CMK (cell line): ENCODE measurements around the gene RB1.

Source experiments
- DNase-seq: peaks from one replicate; pipeline ENCODE4 v3.0.0-alpha.2; 2010; ENCODE audit warnings: low read depth

RB1 gene

GRCh38 chr13:48303359-48304142, at the start of gene RB1:
RB1 (plus strand) TSS chr13:48303751; CDS start chr13:48303913, 162 bp downstream.
- DNase-seq, result peak; percentile 49

- DNase-seq, result no peak
Measured at GRCh38 chr13:48253849-48254248, 49.7 kb upstream of the RB1 start.

- DNase-seq, result no peak
Measured at GRCh38 chr13:48255090-48255489, 48.5 kb upstream of the RB1 start.

- no peak for DNase-seq
Measured at GRCh38 chr13:48255954-48256353, 47.6 kb upstream of the RB1 start.

- DNase-seq, result no peak
Measured at GRCh38 chr13:48258002-48258401, 45.5 kb upstream of the RB1 start.

- DNase-seq, result no peak
Measured at GRCh38 chr13:48258430-48258829, 45.1 kb upstream of the RB1 start.

- DNase-seq, result no peak
Measured at GRCh38 chr13:48260970-48261369, 42.6 kb upstream of the RB1 start.

GRCh38 chr13:48263196-48263595, 40.4 kb upstream of the RB1 start:
- DNase-seq, result no peak

- DNase-seq, result no peak
Measured at GRCh38 chr13:48264058-48264457, 39.5 kb upstream of the RB1 start.

GRCh38 chr13:48265217-48265815, 38.2 kb upstream of the RB1 start:
- DNase-seq, result no peak

GRCh38 chr13:48266150-48266549, 37.4 kb upstream of the RB1 start:
- no peak for DNase-seq

- no peak for DNase-seq
Measured at GRCh38 chr13:48266701-48267639, 36.6 kb upstream of the RB1 start.

GRCh38 chr13:48268019-48268418, 35.5 kb upstream of the RB1 start:
- no peak for DNase-seq

- no peak for DNase-seq
Measured at GRCh38 chr13:48273346-48273745, 30.2 kb upstream of the RB1 start.

GRCh38 chr13:48275507-48275906, 28.0 kb upstream of the RB1 start:
- no peak for DNase-seq

- DNase-seq, result no peak
Measured at GRCh38 chr13:48278806-48279205, 24.7 kb upstream of the RB1 start.

GRCh38 chr13:48281556-48281955, 22.0 kb upstream of the RB1 start:
- no peak for DNase-seq

- DNase-seq, result no peak
Measured at GRCh38 chr13:48291730-48292129, 11.8 kb upstream of the RB1 start.

- DNase-seq, result no peak
Measured at GRCh38 chr13:48292650-48293049, 10.9 kb upstream of the RB1 start.

GRCh38 chr13:48294653-48295052, 8.9 kb upstream of the RB1 start:
- DNase-seq, result no peak

- no peak for DNase-seq
Measured at GRCh38 chr13:48295271-48295670, 8.3 kb upstream of the RB1 start.

- no peak for DNase-seq
Measured at GRCh38 chr13:48296528-48296927, 7.0 kb upstream of the RB1 start.
